Renal cortical epithelial cell (primary cell): ENCODE data around the gene PRKN. TPM values are rescaled to one million over a fixed set of nuclear protein-coding genes. Genes with fewer than 3 reads are reported as not detected.

Experiments used
- DNase-seq: peaks from one replicate; pipeline ENCODE4 v3.0.0-alpha.2; 2011; ENCODE audit warnings: low read depth
- total RNA-seq: library from RNA; depleted of rRNA; stranded (reverse); fragments of >200 nt; gene quantifications from 2 replicates; pipeline ENCODE4 v1.2.3, GENCODE V29; 2014

The PRKN gene
- total RNA-seq, 1 donor from 2014 or later: 3.6 TPM

DNA sequence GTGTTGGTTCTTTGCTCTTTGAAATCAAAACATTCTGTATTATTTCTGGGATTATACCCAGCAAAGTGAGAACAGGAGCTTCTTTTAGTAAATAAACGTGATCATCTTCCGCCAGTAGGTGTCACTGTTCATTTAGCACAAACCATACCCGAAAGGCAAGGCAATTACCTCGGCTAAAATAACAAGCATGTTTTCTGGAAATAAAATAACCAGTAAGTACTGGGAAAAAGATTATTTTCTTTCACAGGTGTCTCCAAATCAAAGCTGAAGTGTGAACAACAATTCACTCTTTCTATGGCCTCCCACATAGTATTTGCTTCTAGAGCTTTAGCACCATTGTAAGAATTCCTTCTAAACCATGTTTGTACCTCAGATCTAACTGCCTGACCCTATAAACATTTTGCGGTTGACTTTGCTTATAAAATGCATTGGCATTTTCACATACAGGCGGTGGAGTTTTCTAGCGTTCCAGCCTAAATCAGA lies 1309.1 kb downstream of the PRKN start:
- DNase-seq: peak; percentile 92

DNA sequence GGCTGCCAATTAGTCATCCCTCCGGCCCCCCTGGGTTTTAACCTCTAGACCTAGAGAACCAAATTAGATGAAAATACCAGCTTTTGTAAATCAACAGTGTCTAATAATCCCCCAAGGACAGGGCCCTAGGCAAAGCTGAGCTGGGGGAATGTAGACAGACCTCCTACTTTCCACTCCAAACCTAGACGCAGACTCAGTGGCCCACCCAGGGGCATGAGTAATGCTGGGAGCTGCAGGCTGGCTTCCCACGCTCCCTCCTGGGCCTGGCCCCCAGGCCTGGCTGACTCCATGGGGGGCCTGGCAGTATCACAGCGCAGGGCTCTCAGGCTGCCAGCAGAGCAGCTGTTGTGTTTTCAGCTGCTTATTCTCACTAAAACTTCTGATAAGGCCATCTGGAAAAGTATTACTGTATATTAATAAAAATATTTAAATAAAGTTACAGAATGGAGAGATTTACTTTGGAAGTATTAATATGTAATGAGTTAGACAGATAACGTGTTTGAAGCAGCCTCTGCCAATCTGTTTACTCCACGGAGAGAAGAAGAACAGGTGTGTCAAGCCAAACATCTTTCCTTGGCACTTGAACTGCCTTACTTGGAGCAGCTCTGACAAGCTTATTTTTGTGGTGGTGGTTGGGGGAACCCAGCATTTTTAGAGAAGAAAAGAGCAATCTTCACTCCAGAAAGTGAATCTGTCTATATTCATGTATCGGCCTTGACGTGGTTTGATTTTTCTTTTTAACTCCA lies 1309.7 kb downstream of the PRKN start:
- peak; percentile 93 for DNase-seq

DNA sequence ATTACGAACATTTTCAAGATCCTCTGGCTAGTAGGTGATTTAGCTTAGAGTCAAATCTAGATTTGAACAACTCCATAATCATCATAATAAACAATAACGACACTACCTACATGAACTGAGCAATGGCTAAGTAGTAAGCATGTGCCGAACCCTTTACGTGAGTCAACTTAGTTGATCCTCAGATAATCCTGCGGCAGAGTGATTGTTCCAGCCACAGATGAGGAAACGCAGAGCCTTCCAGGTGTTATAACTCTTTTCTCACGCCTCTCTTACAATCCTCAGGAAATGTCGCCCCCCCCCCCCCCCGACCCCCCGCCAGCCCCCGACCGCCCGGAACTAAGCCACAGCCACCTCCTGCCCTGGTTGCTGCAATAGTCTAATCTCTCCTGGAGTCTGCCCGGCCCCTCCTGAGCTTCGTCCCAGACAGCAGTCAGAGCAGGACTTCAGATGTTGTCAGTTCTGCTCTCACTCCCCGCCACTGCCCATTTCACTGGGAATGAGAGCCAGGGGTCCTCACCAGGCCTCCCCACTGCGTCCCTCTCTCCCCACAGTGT lies 1312.2 kb downstream of the PRKN start:
- DNase-seq: no peak

DNA sequence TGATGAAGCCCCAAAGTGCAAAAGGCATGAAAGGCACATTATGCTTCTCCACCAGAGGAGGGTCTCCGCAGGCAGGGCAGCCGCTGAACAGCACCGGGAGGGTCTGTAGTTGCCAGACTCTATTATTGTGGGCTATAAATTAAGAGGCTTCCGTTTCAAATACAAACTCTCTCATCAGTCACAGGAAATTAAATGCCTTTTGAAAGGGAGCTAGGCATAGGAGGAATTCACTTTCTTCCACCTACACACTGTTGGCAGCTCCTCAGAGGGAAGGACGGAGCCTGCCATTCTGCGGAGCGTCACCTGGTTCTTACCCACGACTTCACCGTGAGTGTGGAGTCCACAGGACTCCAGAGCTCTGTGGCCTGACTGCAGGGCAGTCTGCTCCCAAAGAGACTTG lies 1312.9 kb downstream of the PRKN start:
- DNase-seq: no peak

DNA sequence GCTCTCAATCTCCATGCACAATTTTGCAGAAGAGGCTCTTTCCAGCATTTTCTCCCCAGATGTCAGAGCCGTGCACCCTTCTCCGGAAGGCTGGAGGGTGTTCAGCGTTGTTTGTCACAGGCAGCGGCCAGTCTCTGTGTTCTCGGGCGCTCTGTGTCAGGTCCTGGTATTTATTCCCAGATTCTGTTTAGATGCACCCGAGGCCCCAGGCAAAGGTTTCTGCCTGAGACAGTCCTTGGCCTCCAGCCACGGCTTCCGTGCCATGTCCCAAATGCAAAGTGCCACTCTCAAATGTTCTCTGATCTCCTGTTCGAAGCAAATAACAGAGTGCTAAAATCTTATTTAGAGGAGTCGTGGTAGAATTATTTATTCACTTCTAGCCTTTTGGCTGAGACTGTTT lies 1313.4 kb downstream of the PRKN start:
- no peak for DNase-seq

DNA sequence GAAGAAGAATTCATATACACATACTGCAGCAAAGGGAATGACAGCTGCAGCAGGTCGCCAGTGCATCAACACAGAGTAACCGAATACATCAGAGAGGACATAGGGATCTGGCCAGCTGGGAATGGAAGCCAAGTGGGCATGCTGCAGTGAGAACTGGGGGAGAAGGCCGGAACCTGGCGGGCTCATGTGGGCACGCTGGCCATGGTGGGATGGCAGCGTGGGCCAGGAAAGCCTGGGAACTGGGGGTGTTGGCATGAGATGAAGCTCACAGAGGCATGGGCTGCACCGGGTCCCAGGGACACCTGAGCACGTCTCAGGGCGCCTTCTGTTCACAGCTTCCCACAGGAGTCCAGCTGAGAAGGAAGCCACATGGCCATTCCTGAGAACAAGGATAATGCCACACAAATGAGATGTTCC lies 1314.2 kb downstream of the PRKN start:
- DNase-seq: no peak

DNA sequence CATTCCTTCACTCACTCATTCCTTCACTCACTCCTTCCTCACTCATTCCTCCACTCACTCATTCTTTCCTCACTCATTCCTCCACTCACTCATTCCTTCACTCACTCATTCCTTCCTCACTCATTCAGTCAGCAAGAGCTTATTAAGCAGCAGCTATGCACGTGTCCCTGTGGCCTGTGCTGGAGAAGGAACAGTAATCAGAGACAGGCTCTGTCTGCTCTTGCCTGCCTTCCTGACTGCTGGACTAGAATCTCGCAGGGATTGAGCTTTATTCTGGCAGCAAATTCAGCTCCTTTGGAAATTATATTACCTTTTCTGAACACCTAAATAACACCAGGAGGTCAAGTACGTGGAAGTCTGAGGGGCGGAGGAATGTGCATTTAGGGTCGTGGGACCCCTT lies 1314.8 kb downstream of the PRKN start:
- DNase-seq: no peak

DNA sequence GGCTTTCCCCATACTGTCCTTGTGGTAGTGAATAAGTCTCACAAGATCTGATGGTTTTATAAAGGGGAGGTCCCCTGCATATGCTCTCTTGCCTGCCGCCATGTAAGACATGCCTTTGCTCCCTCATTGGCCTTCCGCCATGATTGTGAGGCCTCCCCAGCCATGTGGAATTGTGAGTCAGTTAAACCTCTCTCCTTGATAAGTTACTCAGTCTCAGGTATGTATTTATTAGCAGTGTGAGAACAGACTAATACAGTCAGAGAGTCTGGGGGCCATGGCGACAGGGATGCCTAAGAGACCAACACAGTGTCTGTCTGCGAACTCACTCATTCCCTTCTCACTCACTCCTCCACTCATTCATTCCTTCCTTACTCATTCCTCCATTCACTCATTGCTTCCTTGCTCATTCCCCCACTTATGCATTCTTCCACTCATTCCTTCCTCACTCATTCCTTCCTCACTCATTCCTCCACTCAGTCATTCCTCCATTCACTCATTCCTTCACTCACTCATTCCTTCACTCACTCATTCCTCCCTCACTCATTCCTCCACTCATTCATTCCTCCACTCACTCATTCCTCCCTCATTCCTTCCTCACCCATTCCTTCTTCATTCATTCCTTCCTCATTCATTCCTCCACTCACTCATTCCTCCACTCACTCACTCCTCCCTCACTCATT lies 1316.2 kb downstream of the PRKN start:
- peak; percentile 59 for DNase-seq

DNA sequence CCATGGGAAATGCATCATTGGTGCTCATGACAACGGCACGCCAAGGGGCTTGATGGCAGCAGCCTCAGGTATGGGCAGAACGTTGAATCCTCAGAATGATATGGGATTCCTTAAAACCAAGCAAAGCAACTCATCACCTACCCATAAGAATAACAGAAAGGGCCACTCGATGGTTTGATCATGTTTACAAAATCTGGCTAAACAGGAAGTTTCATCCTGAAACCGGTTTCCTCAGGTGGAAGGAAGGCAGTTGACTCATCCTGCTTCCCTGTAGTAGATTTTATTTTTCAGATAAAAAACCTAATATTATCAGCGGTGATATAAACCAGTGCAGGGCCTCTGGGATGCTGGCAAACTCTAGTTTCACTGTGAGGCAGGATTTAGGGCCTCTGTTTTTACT lies 1316.8 kb downstream of the PRKN start:
- DNase-seq: no peak

DNA sequence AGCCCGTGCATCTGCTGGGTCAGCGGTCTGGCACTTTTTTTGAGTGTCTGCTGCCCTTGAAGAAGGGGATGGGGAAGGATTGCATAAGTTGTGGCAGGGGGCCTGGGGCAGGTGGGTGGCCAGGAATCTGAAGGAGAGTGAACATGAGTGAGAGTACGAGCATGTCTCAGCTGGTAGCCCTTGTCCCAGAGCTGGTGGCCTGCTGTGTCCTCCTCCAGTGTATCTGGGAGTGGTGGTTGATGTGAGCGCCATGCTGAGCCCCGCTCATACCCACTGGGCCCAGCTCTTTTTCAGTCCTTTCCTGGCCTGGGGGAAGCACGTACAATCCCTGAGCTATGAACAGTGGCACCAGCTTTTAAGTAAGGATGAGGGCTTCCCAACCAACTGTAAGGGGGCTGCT lies 1317.5 kb downstream of the PRKN start:
- no peak for DNase-seq

DNA sequence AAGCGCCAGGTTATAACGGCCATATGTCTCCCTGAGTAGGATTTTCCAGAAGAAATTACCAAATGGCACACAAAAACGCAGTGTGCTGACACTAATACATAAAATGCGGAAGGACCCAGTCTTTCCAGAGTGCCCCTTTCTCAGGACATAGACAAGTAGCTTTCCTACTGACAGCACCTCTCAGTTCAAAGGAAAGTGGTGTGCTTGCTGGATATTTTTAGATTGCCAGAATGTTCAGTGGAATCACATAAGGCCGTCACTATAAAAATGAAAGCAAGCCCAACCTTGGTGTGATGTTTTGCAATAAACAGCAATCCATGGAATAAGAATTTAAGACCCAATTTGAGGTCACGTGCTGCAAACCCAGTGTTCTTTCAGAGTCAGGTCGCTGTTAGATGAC lies 1318.2 kb downstream of the PRKN start:
- no peak for DNase-seq

DNA sequence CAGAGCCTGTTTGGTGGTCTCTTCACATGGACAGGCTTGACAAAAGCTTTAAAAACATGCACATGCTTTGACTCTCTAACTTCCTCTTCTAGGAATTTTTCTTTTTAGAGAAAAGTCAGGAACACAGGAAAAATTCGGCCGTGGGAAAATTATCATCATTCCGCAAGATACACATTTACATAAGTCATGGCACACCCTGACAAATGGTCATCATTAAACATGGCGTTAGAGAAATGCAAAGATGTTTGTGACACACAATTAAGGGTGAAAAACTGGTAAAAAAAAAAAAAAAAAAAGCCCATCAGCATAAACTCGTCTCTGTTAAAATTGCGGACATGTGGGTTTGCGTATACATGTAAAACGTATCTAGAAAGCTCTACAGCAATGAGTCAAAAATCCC lies 1319.5 kb downstream of the PRKN start:
- DNase-seq: no peak

DNA sequence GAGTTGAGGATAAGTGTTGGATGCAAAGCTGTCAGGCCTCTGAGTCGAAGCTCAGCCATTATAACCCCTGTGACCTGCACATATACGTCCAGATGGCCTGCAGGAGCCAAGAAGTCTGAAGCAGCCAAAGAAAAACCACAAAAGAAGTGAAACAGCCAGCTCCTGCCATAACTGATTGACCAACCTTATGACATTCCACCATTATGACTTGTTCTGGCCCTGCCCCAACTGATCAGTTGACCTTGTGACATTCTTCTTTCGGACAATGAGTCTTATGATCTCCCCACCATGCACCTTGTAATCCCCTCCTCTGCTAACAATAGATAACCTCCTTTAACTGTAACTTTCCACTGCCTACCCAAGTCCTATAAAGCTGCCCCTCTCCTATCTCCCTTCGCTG lies 1320.0 kb downstream of the PRKN start:
- DNase-seq: peak; percentile 91

DNA sequence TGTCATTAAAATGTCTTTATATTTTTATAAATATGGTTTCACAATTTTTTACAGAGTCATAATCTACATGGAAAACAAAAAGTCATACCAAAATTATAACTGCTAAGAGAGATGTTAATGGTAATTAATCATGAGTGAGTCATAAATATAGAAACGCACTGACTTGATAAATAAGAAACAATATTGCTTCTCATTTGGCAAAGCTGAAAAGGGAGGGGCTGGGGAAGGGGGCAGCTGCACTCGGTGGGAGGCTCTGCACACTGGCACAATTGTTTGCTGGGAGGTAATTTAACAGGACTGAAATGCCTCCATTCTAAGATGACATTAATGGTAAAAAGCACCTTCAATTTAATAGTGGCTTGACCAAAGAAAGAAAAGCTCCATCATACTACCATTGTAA lies 1320.5 kb downstream of the PRKN start:
- DNase-seq: no peak

DNA sequence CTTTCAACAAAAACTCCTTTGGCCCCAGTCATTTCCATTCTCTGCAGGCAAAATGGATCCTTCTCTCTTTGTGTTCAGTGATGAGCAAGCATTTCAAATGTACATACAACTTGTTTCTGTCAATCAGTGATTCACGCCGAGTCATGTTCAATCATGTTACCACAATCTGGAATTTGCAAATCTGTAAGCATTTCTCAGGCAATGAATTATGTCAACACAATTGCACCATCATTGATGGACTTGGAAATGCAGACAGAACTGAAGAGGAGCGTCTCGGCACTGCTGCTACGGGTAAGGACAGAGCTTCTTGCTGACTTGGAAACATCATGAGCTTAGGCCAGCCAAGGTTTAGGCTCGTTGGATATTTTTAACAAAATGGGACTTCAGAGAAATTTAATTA lies 1320.9 kb downstream of the PRKN start:
- DNase-seq: peak; percentile 98

DNA sequence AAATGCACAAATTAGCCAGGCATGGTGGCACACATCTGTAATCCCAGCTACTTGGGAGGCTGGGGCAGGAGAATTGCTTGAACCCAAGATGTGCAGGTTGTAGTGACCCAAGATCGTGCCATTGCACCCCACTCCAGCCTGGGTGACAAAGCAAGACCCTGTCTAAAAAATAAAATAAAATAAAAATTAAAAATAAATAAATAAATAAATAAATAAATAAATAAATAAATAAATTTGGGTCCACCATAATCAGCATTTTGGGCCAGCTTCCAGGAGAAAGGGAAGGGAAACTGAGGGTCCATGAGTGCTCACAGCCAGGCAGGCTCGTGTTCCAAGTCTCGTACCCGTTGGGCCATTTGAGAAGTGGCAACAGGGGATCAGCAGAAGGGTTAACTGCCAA lies 1322.1 kb downstream of the PRKN start:
- DNase-seq: no peak

DNA sequence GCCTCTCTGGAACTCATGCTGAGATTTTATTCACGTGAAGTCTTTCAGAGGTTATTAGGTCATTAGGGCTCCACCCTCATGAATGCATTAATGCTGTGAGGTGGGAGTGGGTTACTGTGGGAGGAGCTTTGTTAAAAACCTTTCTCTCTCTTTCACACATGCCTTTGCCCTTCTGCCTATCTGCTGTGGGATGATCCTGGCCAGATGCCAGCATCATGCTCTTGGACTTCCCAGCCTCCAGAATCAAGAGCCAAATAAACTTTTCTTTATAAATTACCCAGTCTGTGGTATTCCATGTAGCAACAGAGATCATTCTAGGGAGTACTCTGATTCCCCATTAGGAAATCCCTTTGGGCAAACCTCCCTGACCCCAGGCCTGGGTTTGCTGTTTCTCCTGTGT lies 1323.8 kb downstream of the PRKN start:
- DNase-seq: no peak

DNA sequence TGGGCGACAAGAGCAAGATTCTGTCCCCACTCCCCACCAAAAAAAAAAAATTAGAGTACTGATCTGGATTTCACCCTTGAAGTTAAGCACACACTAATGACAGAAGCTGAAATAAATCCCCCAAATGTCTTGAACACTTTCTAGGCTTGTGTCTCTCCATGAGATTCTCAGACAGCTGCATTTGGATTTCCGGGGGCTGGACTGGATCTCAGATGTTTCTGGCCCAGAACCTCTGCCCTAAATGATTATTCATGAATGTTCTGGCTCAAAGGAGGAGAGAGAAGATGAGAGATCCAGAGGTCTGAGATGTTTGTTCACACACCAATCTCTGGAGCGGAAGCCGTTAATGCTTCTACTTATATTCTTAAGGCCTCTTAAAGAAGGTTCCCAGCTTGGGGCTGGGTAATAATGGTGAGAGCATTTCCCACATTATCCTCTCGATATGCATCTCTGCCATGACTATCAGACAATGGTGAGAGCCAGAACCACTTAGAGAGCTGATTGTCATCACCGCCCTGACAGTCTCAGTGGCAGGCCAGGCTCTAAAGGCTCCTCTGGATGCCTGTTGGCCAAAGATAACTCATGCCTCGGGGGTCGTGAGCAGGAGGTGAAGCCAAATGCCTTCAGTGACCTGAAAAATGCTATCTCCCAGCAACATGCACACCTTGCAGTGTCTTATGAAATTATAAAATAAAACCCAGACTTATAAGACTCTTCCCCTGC lies 1325.8 kb downstream of the PRKN start:
- no peak for DNase-seq

DNA sequence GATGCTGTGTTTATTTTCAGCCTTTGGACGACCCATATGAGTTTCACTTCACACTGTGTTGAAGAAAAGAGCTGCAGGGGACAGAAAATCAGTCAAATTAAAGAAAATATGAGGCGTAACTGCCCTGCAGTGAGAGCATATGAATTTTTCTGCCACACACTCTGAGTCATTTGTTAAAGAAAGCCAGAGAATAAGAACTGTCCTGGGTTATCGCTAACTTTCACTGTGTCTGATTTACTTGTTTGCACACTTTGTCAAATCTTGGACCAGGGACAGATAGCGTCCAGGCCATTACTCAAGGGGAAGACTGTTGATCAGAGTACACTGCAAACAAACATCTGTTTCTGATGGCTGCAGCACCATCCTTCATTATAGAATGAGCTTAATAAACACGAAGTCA lies 1326.9 kb downstream of the PRKN start:
- no peak for DNase-seq

DNA sequence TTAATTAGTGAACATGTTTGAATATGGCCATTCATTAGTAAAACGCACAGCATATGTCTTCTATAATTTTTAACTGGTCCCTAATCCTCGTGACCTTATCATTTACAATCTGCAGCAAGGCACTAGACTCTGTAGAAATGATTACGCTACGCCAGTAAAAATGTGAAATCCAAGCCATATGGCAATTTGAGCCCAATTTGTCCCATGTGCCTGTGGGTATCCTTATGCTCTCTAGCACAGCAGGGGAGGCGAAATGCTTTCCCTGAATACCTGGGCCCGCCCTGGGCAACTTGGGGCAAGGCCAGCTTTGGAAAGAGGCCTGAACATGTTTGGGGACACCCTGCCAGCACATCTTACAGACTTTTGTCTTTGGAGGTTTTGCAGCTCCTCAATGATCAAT lies 1331.0 kb downstream of the PRKN start:
- no peak for DNase-seq

DNA sequence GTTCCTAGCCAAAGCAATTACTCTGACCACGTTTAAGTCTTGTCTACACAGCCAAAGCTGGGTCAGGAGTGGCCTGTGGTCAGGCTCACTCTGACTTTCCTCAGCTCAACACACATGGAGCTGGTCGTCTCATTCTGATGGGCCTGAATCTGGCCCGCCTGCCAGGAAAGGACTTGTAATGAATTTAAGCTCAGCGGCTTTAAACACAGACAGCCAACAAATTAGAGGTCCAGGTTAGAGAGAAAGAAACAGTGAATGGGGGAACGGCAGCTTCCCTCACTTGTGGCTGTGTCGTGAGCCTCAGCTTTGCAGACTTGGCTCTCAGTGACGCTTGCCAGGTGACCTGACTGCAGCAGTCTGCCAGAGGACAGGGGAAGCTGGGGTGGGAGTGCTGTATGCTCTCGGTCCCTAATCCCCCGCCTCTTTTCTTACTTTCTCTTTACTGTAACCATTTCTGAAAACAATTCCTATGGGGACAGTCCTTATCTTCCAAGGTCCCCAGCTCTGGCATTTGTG lies 1331.8 kb downstream of the PRKN start:
- no peak for DNase-seq

DNA sequence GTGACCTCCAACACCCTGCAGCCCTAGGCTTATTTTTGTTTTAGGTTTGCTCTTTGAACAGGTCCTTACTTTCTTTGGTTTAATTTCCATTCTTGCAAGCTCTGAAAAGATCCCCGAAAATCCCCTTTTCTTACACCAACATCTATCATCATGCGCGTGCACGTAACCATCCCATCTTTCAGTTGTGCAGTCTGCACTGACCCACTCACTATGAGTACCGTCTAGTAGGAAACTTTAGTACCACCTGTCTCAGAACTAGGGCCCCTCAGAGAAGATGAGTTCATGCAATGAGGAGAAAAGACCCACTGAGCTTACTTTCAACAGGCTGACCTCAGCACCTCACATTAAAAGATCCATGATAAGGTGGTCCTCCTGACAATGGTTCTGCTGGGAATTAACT lies 1333.1 kb downstream of the PRKN start:
- no peak for DNase-seq
